Aorta (tissue), 5 donors: ENCODE data around the gene PSAP. TPM values are rescaled to one million over a fixed set of nuclear protein-coding genes. Genes with fewer than 3 reads are reported as not detected.

Source experiments
- ATAC-seq: fragments of 200-7000 bp; cut with Tn5 transposase; one replicate; pipeline ENCODE4 v1.9.1; 2022; ENCODE audit warnings: moderate library complexity; ENCODE audit not compliant: low FRiP score
- DNase-seq, 2 donors: peaks; one replicate each; pipeline ENCODE4 v3.0.0-alpha.2; 2020
- H3K27ac ChIP-seq, 2 donors: one replicate each; pipeline ENCODE4 v1.5.1; 2013; ENCODE audit warnings: low read length in 2 of 2, mild to moderate bottlenecking in 2 of 2, moderate library complexity in 2 of 2, control low read depth in 1 of 2, inconsistent platforms in 1 of 2, low read depth in 1 of 2
- H3K27me3 ChIP-seq, 2 donors: one replicate each; pipeline ENCODE4 v1.6.1; 2013; ENCODE audit warnings: control low read depth in 1 of 2, low read length in 1 of 2, mild to moderate bottlenecking in 1 of 2, moderate library complexity in 1 of 2; ENCODE audit not compliant: insufficient read depth in 2 of 2, control insufficient read depth in 1 of 2
- H3K36me3 ChIP-seq, 2 donors: one replicate each; pipeline ENCODE4 v1.6.1; 2013; ENCODE audit warnings: control low read depth in 1 of 2, low read length in 1 of 2, mild to moderate bottlenecking in 1 of 2; ENCODE audit not compliant: insufficient read depth in 2 of 2, control insufficient read depth in 1 of 2
- H3K4me1 ChIP-seq, 2 donors: one replicate each; pipeline ENCODE4 v1.6.1; 2013; ENCODE audit warnings: low read length in 2 of 2, control low read depth in 1 of 2, mild to moderate bottlenecking in 1 of 2, moderate library complexity in 1 of 2; ENCODE audit not compliant: insufficient read depth in 2 of 2, control insufficient read depth in 1 of 2
- H3K4me3 ChIP-seq, 2 donors: one replicate each; pipeline ENCODE4 v1.5.1; 2013; ENCODE audit warnings: low read length in 2 of 2, control low read depth in 1 of 2, mild to moderate bottlenecking in 1 of 2
- H3K9me3 ChIP-seq: one replicate; pipeline ENCODE4 v1.6.1; 2013; ENCODE audit warnings: mild to moderate bottlenecking, low read length; ENCODE audit not compliant: control insufficient read depth
- WGBS, 2 donors: extraction: QIAGEN DNeasy Blood & Tissue Kit; methylation state at CpG; one replicate each; pipeline ENCODE4 v1.1.7; 2013; 5-methylcytosine and 5-hydroxymethylcytosine counted together
- intact Hi-C, 2 donors: fragments of 100-400 bp; cut with DNase I; formaldehyde crosslinking; loops; one replicate each; pipeline versions ENCODE4 v1.14.2 to v1.15.0; 2022
- microRNA-seq, 2 donors: library from miRNA; unstranded; fragments of <30 nt; microRNA quantifications; one replicate each; pipeline ENCODE4 v1.2.0, GENCODE V29; 2020
- polyA plus RNA-seq, 2 donors: library from polyadenylated mRNA; stranded (reverse); fragments of 200-250 nt; gene quantifications; one replicate each; pipeline ENCODE4 v1.2.3, GENCODE V29; 2013
- total RNA-seq, 2 donors: library from RNA; stranded (reverse); fragmentation: NEBNext Ultra II Directional; extraction: Animal tissue kit (Norgen Biotek cat#: 25700); gene quantifications; one replicate each; pipeline ENCODE4 v1.2.1, GENCODE V29; 2021
- donor health status: healthy with polysubstance abuse.
- donor health status: Bipolar disorder and iron deficiency.
- donor health status: DM: no; HTN: no; CAD: no.
- donor health status: DM: no; HTN: no; CAD: no.
- donor health status: DM: yes; HTN: yes; CAD: no.

The PSAP gene
- total and polyA plus RNA-seq, 4 donors: 698 to 1,176 (median 1,011) TPM

GRCh38 chr10:71767420-71768035 lies 83.5 kb downstream of the PSAP start:
- Histone ChIP-seq H3K9me3 (no peaks in the 10 kb centered on the region), H3K4me1 (peaks cover 0 to 8% of the 10 kb centered on the region in 2 donors), H3K27me3 (no peaks in the 10 kb centered on the region), H3K27ac (peak overlapping the region; percentile 34 to 72), H3K4me3 (no peak overlapping the region), H3K36me3 (no peaks in the 10 kb centered on the region)
- ATAC-seq (peak; percentile 1), DNase-seq (peak in 1 of 2 donors; percentile 73)
- intact Hi-C loops: loop anchor here in 1 of 2 donors (5.0 kb wide), 1 partner anchor 55 kb away; no protein-coding TSS in a partner anchor
- 43 to 46% methylated on average over 10 of the region's 10 CpGs for WGBS, 2 donors

GRCh38 chr10:71766717-71767419 lies 84.2 kb downstream of the PSAP start:
- peak overlapping the region; percentile 34 to 80 for H3K27ac ChIP-seq
- no peaks in the 10 kb centered on the region for H3K27me3 ChIP-seq
- WGBS, 2 donors: 47 to 60% methylated on average over 10 of the region's 10 CpGs
- no peak overlapping the region for H3K4me3 ChIP-seq
- H3K9me3 ChIP-seq: no peaks in the 10 kb centered on the region
- intact Hi-C loops: loop anchor here in 1 of 2 donors (5.0 kb wide), 1 partner anchor 55 kb away; no protein-coding TSS in a partner anchor
- DNase-seq (peak; percentile 81 to 90), ATAC-seq (peak; percentile 61)
- no peaks in the 10 kb centered on the region for H3K36me3 ChIP-seq
- peaks cover 0 to 7% of the 10 kb centered on the region in 2 donors for H3K4me1 ChIP-seq

Small RNAs within 50 kb of the gene (microRNA-seq; reads per million reads assigned to microRNA genes)
- gene MIR7152: 0 reads per million in 2 donors

Other genes starting within 250 kb of the PSAP start
- under 1 TPM; 0.36 to 0.42 TPM for gene C10orf105, start 131.5 kb downstream of the PSAP start, total RNA-seq
- gene C10orf105, start 131.5 kb downstream of the PSAP start, polyA plus RNA-seq: not detected
- gene VSIR, start 77.7 kb downstream of the PSAP start, total RNA-seq: 100 to 1,000 TPM in 1 of 2 donors, 10 to 100 TPM in 1; 91.8 to 123 TPM
- 10 to 100 TPM; 44.7 to 48.0 TPM for gene VSIR, start 77.7 kb downstream of the PSAP start, polyA plus RNA-seq
- gene CHST3, start 113.1 kb upstream of the PSAP start, total RNA-seq: 10 to 100 TPM; 30.5 to 47.9 TPM
- 1 to 10 TPM; 4.1 to 8.6 TPM for gene CHST3, start 113.1 kb upstream of the PSAP start, polyA plus RNA-seq
- gene SPOCK2, start 237.3 kb upstream of the PSAP start, total RNA-seq: 1 to 10 TPM; 4.5 to 7.3 TPM
- 1 to 10 TPM; 1.8 to 1.9 TPM for gene SPOCK2, start 237.3 kb upstream of the PSAP start, polyA plus RNA-seq